Left ventricle myocardium superior (tissue), 1 donor: Measurements from ENCODE around the gene RIOX2. TPM values are rescaled to one million over a fixed set of nuclear protein-coding genes. Genes with fewer than 3 reads are reported as not detected.

Experiments used
- ATAC-seq: fragments of 200-7000 bp; cut with Tn5 transposase; one replicate; pipeline ENCODE4 v1.9.1; 2020; ENCODE audit warnings: mild to moderate bottlenecking, moderate library complexity
- DNase-seq: peaks from one replicate; pipeline ENCODE4 v3.0.0-alpha.2; 2020
- intact Hi-C: fragments of 100-400 bp; cut with micrococcal nuclease; formaldehyde crosslinking; loops from one replicate; pipeline ENCODE4 v1.11.0; 2022
- total RNA-seq: library from RNA; stranded (reverse); fragmentation: NEBNext Ultra II Directional; extraction: Animal tissue kit (Norgen Biotek cat#: 25700); gene quantifications from one replicate; pipeline ENCODE4 v1.2.1, GENCODE V29; 2021
- donor health status: DM: no; HTN: yes; CAD: no; lungs with severe emphysema.

RIOX2 gene
- total RNA-seq, 1 donor from 2014 or later, result 11.1 TPM

DNA sequence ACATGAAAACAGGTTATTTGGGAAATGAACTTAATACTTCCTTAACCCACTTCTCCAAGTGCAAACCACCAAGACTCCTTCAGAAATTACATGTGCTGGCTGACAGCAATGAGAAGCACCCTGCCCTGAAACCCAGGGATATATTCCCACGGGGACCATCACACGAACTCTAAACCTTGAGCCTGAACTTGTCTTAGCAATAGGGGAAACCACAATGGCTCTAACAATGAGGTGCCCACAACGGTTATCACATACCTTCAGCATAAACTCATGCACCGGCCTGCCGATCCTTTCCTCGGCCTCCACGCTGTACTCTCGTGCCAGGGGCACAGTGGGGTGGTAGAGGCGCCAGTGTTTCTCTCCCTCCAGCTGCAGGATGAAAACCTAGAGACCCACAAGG lies 13.4 kb downstream of the RIOX2 start:
- no peak for DNase-seq
- intact Hi-C loops, result no loop called here
- ATAC-seq, result no peak

DNA sequence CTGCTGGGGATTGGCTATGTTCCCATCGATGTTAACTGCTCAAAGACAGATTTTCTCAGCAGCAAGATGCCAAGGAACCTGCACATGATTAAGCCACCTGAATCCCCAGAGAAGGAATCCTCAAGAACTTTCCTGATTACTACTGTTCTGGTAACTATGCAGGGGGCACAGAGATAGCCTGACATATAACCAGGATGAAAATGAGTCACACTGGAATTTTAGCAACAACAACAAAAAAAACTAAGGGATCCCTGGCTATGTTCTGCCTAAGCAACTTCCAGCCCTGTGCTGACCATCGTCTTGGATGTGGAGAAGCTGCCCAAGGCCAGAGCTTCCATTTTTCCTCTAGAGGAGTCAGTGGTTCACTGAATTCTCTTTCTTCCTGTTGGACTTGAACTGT lies 13.8 kb downstream of the RIOX2 start:
- intact Hi-C loops, result no loop called here
- no peak for DNase-seq
- no peak for ATAC-seq

DNA sequence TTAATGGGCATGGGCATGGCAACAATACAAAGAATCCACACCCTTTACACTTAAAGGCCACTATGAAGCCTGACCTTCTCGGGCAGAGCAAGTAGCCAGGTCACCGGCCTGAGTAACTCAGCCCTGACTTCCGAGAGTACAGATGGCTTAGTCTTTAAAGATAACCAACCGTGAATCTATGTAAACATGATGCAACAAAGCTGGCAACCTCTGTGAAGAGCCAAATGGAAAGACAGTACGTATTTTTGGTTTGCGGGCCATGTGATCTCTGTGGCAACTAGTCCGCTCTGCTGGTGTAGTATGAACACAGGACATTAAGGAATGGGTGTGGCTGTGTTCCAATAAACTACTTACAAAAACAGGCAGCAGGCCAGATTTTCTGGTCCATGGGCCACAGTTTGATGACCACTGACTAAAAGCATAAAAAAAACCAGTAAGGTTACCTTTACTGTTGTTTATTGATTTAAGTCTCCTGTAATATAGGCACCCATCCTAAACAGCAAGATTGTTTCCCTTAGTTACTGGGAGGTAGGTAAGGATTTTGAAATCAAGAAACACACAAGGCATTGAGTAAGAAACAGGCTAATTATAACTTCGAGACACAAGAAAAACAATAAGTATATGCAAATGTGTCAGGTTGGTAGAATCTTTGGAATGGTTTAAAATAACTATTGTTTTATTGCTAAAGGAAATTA lies 14.5 kb downstream of the RIOX2 start:
- ATAC-seq (peak; percentile 76), DNase-seq (no peak)

DNA sequence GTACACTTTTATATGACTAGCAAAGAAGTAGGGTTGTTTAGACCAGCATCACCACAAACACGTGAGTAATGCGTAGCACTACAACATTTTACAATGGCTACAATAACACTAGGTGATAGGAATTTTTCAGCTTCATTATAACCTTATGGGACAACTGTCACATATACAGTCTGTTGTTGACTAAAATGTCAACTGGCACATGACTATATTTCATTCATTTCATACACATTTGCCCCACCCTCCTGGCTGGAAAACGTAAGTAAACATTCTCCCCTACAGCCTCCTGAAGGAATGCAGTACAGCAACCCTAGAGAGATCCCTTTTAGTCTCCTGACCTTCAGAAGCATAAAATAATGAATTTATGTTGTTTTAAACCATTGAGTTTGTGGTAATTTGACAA lies 16.2 kb downstream of the RIOX2 start:
- ATAC-seq (no peak), DNase-seq (no peak)
- intact Hi-C loops, result no loop called here

More for the DNA sequence above, 14.5 kb downstream of the RIOX2 start:
- intact Hi-C loops, result no loop called here

DNA sequence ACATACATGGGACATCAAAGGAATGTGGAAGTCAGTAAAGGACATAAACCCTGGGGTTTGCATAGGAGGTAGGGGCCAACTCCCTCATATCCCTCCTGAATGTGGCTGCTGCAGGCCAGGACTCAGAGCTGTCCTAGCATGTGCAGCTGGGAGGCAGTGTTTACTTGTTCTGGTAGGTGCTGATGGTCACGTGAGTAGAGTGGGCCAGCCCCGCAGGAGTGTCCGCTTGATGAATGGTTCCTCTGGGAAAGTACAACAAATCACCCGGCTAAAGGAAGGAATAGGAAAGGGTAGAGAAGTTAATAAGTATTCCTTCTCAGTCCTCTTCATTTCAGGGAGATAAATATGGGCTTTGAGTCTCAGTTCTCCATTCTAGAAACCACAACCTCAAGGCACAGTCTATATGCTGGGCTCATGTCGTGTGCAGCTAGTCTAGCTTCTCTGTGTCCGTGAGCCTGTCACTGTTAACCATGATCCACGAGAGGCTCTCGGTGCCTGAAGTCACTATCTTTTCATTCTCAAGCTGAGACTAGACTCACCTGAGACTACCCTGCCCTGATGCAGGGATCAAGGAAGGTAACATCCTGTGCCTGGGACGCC lies 17.9 kb downstream of the RIOX2 start:
- intact Hi-C loops, result no loop called here
- DNase-seq (no peak), ATAC-seq (no peak)

DNA sequence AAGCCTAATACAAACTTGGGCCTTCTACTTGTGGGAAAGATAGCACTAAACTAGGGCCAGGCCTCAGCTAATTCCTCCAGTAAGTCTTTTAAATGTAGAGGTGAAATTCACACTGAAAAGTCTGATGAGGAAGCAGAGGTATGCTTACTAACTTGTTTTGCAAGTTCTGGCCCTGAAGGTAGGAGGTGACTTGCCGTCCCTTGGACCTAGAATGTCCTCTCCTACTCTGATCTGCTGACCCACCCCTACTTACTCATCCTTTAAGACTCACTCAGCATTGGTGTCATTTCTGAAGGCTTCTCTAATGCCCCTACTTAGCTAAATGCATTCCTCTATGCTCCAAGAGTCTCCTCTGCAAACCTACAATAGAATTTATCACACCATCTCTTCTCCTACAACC lies 19.4 kb downstream of the RIOX2 start:
- ATAC-seq, result no peak
- DNase-seq, result no peak
- intact Hi-C loops, result no loop called here

DNA sequence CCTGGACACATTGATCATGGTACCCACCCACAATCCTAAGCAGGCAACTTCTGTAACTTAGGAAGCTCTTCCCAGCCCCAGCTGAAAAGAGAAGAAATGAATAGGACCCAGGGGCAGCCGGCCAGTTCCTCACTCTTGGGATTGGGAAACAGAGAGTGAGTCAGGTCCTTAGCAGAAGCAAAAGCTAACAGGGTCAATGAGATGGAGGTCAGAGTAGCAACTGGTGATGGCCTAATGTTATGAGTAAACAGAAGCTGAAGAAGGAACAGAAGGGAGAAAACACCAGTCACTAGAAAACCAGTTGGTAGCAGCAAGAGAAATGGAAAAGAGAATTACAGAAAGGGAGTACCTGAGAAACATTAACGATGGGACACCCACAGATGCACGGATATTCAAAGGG lies 20.0 kb downstream of the RIOX2 start:
- ATAC-seq (peak; percentile 56), DNase-seq (peak; percentile 55)
- intact Hi-C loops, result no loop called here

DNA sequence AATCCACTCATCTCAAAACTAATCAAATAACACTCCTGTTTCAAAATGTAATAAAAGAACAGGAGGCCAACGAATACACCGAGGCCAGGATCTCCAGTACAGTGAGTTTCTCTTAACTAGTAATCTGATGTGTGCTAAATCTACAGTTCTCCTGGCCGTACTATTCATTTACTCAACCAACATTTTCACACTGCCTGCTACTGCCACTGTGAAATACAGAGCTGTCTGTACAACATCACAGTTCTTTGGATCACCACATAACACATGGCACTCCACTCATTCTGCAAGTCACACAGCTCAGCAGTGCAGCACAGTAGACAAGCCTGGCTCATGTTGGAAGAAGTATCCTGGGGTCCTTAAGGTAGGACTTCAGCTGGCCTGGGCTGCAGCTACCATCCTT lies 21.9 kb downstream of the RIOX2 start:
- no peak for DNase-seq
- intact Hi-C loops, result no loop called here
- no peak for ATAC-seq

DNA sequence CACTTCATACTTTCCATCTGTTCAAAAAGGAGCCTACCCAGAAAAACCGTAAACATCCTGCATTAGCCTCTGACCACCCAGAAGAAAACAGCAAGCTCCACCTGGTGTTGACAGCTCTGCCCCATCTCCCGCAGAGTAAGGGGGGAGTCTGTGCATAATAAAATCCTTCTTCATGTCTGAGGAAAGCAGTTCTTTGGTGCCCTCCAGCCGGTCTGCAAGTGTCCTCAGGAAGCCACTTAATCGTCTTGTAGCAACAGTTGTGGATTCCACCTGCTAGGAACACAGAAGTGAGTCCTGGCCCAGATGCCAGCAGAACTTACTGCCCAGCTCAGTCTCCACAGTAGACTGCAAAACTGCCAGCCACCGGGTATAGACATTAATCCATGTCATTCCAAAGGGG lies 22.5 kb downstream of the RIOX2 start:
- no peak for DNase-seq
- intact Hi-C loops, result no loop called here
- ATAC-seq, result no peak

DNA sequence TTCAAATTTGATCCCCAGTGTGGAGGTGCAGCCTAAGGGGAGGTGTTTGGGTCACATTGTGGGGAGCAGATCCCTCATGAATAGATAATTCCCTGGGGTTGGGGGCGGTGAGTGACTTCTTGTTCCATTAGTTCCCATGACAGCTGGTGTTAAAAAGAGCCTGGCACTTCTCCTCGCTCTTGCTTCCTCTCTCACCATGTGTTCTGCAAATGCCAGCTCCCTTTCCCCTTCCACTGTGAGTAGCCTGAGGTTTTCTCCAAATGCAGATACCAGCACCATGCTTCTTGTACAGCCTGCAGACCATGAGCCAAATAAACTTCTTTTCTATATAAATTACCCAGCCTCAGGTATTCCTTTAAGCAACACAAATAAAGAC lies 23.1 kb downstream of the RIOX2 start:
- ATAC-seq (no peak), DNase-seq (no peak)
- intact Hi-C loops, result no loop called here

DNA sequence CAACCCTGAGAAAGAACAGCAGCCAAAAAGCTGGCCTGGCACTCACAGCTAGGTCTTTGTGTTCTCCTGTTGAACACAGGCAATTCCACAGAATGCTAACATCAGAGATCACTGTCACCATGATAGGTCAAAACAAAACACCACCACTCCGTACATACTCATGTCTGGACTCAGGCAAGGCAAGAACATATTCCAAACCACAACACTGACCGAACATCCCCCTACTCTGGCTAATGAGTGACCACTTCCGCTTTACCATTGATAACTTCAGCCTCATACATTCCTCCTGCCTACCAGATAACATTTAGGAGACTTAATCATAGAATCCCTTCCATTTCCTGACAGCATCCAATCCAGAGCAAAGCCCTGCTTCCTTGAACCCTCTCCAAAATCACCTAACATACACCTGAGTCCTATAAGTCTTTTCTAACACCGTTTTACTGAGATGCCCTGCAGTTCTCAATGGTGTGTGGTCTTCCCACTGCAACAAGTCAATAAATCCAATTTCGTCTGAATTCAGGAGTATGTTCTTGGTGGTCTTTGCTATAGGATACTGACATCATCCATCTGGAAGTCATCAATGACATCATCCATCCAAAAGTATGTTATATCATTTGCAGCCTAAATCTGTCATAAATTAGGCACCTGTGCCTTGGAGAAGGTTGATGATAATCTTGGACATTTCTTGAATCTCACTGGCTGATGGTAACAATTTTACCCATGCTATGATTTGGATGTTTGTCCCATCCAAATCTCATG lies 23.7 kb downstream of the RIOX2 start:
- intact Hi-C loops, result no loop called here
- ATAC-seq (no peak), DNase-seq (no peak)

DNA sequence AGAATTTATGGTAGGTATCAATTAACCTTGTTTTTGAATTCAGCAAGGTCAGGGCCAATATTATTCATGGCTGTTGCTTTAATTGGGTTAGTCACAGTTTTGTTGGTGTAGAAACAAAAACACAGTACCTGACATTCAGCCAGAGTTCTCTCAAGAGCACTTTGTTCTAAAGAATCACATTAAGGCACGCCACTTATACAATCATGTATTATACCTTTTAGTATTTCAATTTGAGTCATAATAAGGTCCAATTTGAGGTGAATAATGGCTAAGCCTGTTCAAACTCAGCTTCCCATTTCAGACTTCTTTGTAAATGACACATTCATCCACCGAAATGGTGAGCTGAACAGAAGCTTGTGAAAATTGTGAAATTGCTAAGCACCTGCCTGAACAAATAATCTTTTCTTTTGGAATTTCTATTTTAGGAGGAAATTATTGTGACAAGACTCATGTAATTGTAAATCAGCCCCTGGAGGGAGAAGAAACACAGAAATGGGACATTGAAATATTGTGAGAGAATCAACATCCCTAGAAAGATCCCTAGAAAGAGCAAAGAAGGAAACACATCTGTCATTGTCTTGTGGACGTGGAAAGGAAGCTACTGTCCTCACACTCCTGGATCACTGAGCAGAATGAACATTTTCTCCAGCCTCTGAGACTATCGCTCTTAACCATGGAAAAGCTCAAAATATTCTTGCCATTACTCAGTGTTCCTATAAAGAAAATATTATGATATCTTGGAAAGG lies 29.3 kb downstream of the RIOX2 start:
- no peak for ATAC-seq
- DNase-seq, result no peak
- intact Hi-C loops, result no loop called here

DNA sequence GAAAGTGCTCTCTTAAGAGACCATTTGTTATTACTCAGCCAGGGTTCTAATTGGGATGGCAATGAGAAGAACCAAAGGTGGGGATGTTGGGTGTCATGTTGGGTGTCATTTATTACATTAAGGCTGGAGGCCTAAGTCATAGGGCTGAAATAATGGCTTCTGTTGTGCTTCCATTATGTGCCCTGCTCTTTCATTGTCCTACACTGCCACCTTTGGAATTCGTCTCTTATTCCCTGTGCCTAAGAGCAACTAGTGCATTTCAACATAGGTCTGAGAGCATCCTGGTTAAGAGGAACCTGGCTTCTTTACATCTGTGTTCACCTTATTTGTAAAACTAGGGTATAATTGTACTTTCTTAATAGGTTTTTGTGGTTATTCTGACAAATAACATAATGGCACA lies 32.2 kb downstream of the RIOX2 start:
- intact Hi-C loops, result no loop called here
- DNase-seq, result no peak

DNA sequence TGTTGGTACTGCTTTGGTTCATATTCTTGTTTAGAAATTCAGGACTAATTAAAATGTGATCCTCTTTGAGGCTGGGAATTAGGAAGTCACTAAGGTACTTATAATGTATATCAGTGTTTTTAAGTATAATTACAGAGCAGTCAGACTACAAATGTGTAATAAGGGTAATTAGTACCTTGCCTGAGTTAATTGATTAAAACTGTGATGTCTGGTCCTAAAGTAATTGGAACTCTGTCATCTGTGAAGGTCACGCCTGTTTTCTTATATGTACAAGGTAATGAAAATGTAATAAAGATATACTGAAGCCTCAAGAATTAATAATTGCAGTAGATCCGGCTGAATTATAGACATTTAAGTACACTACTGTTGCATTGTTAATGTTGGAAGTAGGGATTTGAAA lies 32.8 kb downstream of the RIOX2 start:
- intact Hi-C loops, result no loop called here
- ATAC-seq (no peak), DNase-seq (no peak)

More for the DNA sequence above, 32.2 kb downstream of the RIOX2 start:
- peak; percentile 42 for ATAC-seq

DNA sequence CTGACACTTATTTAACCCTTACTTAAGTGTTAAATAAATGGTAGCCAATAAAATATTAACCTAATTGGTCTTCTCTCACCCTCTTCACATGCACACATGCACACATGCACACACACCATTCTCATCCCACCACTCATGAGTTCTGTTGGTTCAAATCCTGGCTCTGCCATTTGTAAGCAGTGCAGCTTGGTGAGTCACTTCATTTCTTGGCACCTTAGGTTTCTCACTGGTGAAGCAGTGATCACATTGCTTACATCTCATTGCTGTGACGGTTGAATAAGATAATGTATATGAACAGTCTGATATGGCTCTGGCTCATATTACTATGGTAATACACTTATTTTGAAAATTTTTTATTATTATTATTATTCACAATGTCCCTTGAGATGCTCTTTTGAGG lies 33.8 kb downstream of the RIOX2 start:
- no peak for DNase-seq
- no peak for ATAC-seq
- intact Hi-C loops, result no loop called here

DNA sequence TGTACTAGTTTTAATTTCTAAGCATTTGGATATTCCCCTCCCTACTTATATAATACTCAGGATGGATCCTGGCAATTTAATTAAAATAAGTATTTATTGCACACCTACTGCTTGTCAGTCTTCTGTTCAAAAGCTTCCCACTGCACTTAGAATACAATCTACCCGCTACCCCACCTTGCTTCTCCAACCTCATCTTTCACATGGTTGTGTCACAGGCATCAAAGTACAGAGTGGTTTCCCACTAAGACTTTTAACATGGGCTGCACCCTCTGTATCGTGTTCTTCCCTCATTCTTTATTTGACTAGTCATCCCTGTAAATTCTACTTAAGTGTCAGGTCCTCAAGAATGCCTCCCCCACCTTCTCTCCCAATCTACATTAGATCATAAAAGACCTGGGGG lies 35.0 kb downstream of the RIOX2 start:
- ATAC-seq, result no peak
- no peak for DNase-seq
- intact Hi-C loops, result no loop called here

DNA sequence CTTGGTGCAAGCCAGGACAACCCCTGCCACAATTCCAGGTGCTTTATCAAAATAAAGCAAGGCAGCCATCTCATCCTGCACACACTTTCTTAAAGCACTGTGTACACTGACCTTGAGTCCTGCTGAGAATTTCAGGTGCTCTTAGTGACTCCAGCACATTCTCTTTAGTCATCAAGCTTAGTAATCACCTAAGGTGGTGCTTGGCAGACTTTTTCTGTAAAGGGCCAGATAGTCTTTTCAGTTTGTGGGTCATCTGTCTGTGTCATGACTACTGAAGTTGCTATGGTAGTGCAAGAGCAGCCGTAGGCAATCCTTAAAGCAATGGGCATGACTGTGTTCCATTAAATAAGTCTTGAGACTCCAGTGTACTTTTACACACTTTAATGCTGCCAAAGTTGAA lies 36.4 kb downstream of the RIOX2 start:
- no peak for DNase-seq
- intact Hi-C loops, result no loop called here
- ATAC-seq, result no peak

DNA sequence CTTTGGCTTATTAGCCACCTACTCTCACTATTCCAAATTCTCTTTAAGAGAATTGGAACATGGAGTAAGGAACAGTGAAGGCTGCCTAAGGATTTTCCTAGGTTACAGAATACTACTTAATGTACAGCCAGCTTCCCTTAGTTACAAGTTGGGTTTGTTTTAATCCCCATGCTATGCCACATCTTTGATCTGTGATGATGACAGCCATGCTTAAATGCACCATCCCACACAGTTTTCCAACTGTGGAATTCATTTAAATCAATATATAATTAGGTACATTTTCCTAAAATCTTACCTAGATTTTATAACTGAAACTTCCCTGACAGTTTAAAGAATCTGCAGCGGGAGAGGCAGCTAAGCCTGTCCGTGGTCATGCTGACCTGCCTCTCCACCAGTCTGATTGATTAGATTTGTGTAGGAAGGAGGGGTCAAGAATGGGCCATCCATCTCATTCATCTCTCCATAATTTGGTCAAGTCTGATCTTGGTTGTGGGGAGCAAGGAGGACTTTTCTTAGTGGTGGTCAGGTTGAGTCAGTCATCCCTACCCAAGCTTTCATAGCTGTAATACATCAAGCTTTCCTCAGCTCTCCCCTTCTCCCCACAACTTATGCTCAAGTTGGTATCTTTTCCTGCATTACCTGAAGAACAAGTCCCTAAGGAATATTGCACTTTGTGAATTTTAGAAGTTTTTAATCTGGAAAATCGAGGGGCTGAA lies 37.1 kb downstream of the RIOX2 start:
- DNase-seq, result no peak
- intact Hi-C loops, result no loop called here
- no peak for ATAC-seq

DNA sequence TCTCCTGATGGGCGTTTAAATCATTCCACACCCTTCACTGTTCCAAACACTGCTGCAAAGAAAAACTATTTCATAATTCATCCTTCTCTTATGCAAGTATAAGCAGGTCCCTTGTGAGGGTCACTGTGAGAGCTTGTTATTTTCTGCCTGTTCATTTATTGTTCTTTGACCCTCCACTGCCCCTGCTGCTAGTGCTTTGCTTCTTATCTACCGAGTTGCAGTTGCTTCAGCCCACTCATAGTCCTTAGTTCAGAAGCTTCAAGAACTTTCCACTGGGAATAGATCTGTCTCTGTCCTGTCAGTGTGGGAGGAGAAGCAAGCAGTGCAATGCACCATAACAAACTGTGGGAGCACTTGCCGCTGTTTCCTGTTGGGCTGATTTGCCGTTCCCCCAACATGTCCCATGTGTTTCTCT lies 39.8 kb downstream of the RIOX2 start:
- ATAC-seq (peak; percentile 91), DNase-seq (peak; percentile 33)
- intact Hi-C loops, result no loop called here
